Hepatocyte (in vitro differentiated cells): Measurements from ENCODE around the gene AFAP1. TPM values are rescaled to one million over a fixed set of nuclear protein-coding genes. Genes with fewer than 3 reads are reported as not detected.

ENCODE experiments used
- DNase-seq: peaks from one replicate; pipeline ENCODE4 v3.0.0-alpha.2; 2016; ENCODE audit warnings: low spot score
- H2AFZ ChIP-seq: fragments of 200-600 bp; sonication (generic); 2 replicates; pipeline ENCODE4 v1.6.0; 2016; ENCODE audit warnings: antibody characterized with exemption, mild to moderate bottlenecking
- H3K27ac ChIP-seq: fragments of 200-600 bp; sonication (generic); 2 replicates; pipeline ENCODE4 v1.5.1; 2016; ENCODE audit warnings: mild to moderate bottlenecking
- H3K27me3 ChIP-seq: fragments of 200-600 bp; sonication (generic); 2 replicates; pipeline ENCODE4 v1.6.1; 2016
- H3K36me3 ChIP-seq: fragments of 200-600 bp; sonication (generic); replicated peaks from 2 replicates; pipeline ENCODE4 v1.5.1; 2016; ENCODE audit warnings: low read depth; ENCODE audit not compliant: insufficient read depth
- H3K4me1 ChIP-seq: fragments of 200-600 bp; sonication (generic); 2 replicates; pipeline ENCODE4 v1.5.1; 2016; ENCODE audit warnings: mild to moderate bottlenecking, moderate library complexity; ENCODE audit not compliant: insufficient read depth
- H3K4me2 ChIP-seq: fragments of 200-600 bp; sonication (generic); 2 replicates; pipeline ENCODE4 v1.6.0; 2016
- H3K4me3 ChIP-seq: fragments of 200-600 bp; sonication (generic); 2 replicates; pipeline ENCODE4 v1.5.1; 2016; ENCODE audit warnings: mild to moderate bottlenecking
- H3K79me2 ChIP-seq: fragments of 200-600 bp; sonication (generic); 2 replicates; pipeline ENCODE4 v1.6.0; 2017; ENCODE audit warnings: mild to moderate bottlenecking
- H3K9me2 ChIP-seq: fragments of 200-600 bp; sonication (generic); replicated peaks from 2 replicates; pipeline ENCODE4 v1.6.0; 2017; ENCODE audit warnings: mild to moderate bottlenecking; ENCODE audit not compliant: insufficient read depth
- H3K9me3 ChIP-seq: fragments of 200-600 bp; sonication (generic); 2 replicates; pipeline ENCODE4 v1.5.1; 2016; ENCODE audit warnings: low read depth, mild to moderate bottlenecking
- H4K20me1 ChIP-seq: fragments of 200-600 bp; sonication (generic); 2 replicates; pipeline ENCODE4 v1.6.0; 2016; ENCODE audit warnings: mild to moderate bottlenecking; ENCODE audit not compliant: insufficient read depth, poor library complexity, severe bottlenecking
- EZH2 ChIP-seq: fragments of 200-600 bp; sonication (generic); IDR thresholded peaks from 2 replicates; pipeline ENCODE4 v1.6.1; 2016; ENCODE audit warnings: antibody characterized with exemption, mild to moderate bottlenecking, borderline replicate concordance
- EZH2phosphoT487 ChIP-seq: fragments of 200-600 bp; sonication (generic); IDR thresholded peaks from one replicate; pipeline ENCODE4 v1.6.1; 2018; ENCODE audit warnings: antibody characterized with exemption, mild to moderate bottlenecking, low read depth, moderate library complexity; ENCODE audit not compliant: unreplicated experiment, severe bottlenecking
- WGBS: methylation state at CpG from one replicate; pipeline ENCODE4 v1.1.6; 2016; ENCODE audit warnings: low lambda C conversion rate; ENCODE audit errors: missing lambda C conversion rate; 5-methylcytosine and 5-hydroxymethylcytosine counted together
- polyA plus RNA-seq: library from polyadenylated mRNA; unstranded; fragments of >200 nt; fragmentation: Nextera tagmentation; extraction: Ambion mirVana; gene quantifications from 2 replicates; pipeline ENCODE4 v1.2.1, GENCODE V29; 2016
- total RNA-seq: library from RNA; depleted of rRNA; stranded (reverse); fragments of >200 nt; gene quantifications from 2 replicates; pipeline ENCODE4 v1.2.3, GENCODE V29; 2014
- TF ChIP-seq, protein P1 (sequence below): fragments of 200-600 bp; sonication (generic); IDR thresholded peaks from 2 replicates; pipeline ENCODE4 v1.5.1; 2016; ENCODE audit warnings: antibody characterized with exemption, mild to moderate bottlenecking; ENCODE audit not compliant: poor library complexity

Gene AFAP1
- total and polyA plus RNA-seq, 2 experiments from 2014 or later = 9.3 to 16.2 TPM

DNA sequence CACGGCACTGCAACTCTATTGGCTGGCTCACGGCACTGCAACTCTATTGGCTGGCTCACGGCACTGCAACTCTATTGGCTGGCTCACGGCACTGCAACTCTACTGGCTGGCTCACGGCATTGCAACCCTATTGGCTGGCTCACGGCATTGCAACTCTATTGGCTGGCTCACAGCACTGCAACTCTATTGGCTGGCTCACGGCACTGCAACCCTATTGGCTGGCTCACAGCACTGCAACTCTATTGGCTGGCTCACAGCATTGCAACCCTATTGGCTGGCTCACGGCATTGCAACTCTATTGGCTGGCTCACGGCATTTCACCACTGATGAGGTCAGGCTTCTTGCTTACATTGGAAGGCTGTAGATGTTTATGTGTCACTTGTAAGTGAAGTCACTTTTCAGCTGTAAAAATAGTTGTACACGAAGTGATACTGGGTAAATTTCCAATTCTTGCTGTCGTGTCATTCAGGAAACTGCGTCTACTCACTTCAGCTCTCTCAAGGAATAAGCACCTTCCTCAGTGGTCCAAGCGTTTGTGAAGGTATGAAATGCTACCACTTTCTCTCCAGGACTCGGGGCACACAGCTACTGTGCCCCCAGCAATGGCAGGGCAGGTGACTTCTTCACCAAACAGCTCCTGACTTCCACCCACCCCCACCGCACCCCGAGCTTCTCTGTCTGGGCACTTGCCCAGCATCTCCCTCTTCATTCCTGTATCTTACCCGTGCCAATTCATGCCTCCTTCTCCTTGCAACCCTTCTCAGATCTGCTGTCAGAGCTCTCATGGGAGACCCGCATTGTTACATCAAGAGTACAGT, 141.3 kb downstream of the AFAP1 start:
- Histone ChIP-seq H3K4me3 (no peak overlapping the region), H3K4me2 (no peak overlapping the region), H3K4me1 (no peaks in the 10 kb centered on the region), H3K36me3 (no peaks in the 10 kb centered on the region), H3K27me3 (no peaks in the 10 kb centered on the region), H2AFZ (no peak overlapping the region), H3K9me2 (no peaks in the 10 kb centered on the region), H4K20me1 (no peaks in the 10 kb centered on the region), H3K9me3 (no peaks in the 10 kb centered on the region), H3K27ac (no peak overlapping the region), H3K79me2 (no peaks in the 10 kb centered on the region)
- TF ChIP-seq, protein P1, sequence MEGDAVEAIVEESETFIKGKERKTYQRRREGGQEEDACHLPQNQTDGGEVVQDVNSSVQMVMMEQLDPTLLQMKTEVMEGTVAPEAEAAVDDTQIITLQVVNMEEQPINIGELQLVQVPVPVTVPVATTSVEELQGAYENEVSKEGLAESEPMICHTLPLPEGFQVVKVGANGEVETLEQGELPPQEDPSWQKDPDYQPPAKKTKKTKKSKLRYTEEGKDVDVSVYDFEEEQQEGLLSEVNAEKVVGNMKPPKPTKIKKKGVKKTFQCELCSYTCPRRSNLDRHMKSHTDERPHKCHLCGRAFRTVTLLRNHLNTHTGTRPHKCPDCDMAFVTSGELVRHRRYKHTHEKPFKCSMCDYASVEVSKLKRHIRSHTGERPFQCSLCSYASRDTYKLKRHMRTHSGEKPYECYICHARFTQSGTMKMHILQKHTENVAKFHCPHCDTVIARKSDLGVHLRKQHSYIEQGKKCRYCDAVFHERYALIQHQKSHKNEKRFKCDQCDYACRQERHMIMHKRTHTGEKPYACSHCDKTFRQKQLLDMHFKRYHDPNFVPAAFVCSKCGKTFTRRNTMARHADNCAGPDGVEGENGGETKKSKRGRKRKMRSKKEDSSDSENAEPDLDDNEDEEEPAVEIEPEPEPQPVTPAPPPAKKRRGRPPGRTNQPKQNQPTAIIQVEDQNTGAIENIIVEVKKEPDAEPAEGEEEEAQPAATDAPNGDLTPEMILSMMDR = no peak
- TF ChIP-seq EZH2phosphoT487 (no peak), EZH2 (no peak)
- no peak for DNase-seq
- 99% methylated on average over 17 of the region's 18 CpGs for WGBS

DNA sequence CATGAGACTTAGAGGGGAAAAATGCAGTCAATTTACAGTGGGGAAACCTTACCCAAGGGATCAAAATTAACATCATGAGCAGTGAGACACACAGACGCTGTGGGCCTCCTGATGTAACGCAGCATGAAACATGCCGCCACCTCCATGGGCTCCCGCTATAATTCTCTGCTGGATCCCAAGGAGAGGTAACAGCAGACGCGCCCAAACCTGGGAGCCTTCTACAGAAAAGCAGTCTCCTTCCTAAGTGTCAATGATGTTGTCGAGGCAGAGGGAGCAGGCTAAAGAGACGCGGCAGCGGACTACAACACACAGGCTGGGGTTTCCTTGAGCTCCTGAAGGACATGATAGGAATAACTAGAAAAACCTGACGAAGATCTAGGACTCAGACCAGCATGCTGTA, 142.3 kb downstream of the AFAP1 start:
- Histone ChIP-seq H3K27ac (no peak overlapping the region), H4K20me1 (no peaks in the 10 kb centered on the region)

DNA sequence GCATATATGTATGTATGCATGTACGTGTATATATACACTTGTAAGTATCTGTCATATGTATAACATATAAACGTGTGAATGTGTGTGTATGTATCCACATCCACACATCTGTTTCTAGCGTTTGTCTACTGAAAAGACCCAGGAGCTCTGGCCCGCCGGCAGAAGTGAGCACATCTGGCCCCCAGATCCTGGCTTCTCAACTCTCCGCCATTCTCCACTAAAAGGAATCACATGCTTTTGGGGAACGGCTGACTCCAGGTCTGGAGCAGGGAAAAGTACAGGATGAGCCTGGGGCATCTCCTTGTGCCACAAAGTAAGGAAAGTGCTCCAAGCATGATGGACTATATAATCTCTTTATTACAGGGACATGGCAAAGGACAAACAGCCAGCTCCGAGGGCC, 143.7 kb downstream of the AFAP1 start:
- Histone ChIP-seq H3K9me2 (no peaks in the 10 kb centered on the region), H3K36me3 (no peaks in the 10 kb centered on the region), H3K27ac (no peak overlapping the region), H3K27me3 (no peaks in the 10 kb centered on the region), H3K4me3 (no peak overlapping the region), H3K4me1 (no peaks in the 10 kb centered on the region), H3K9me3 (no peaks in the 10 kb centered on the region), H3K79me2 (no peaks in the 10 kb centered on the region), H4K20me1 (no peaks in the 10 kb centered on the region), H3K4me2 (no peak overlapping the region), H2AFZ (no peak overlapping the region)
- WGBS = 85% methylated on average over 8 of the region's 8 CpGs
- DNase-seq = no peak
- TF ChIP-seq EZH2phosphoT487 (no peak), EZH2 (no peak)
- TF ChIP-seq, protein P1 = no peak

More for the DNA sequence above, 142.3 kb downstream of the AFAP1 start:
- Histone ChIP-seq H3K4me1 (no peaks in the 10 kb centered on the region), H3K27me3 (no peaks in the 10 kb centered on the region), H3K79me2 (no peaks in the 10 kb centered on the region), H3K4me2 (no peak overlapping the region), H3K4me3 (no peak overlapping the region), H3K9me2 (no peaks in the 10 kb centered on the region), H3K9me3 (no peaks in the 10 kb centered on the region), H2AFZ (no peak overlapping the region), H3K36me3 (no peaks in the 10 kb centered on the region)
- 98% methylated on average over 11 of the region's 11 CpGs for WGBS
- TF ChIP-seq EZH2phosphoT487 (no peak), EZH2 (no peak)
- TF ChIP-seq, protein P1 = no peak
- DNase-seq = no peak
